HL-60 (cell line): ENCODE measurements around the gene CTNNA1.

ENCODE experiments used
- DNase-seq, 2 experiments: peaks; one replicate each; pipeline ENCODE4 v3.0.0-alpha.2; 2010 to 2020; ENCODE audit warnings: low read depth in 1 of 2, low spot score in 1 of 2
- H3K27ac ChIP-seq: fragments of 250-450 bp; sonication (Bioruptor Pico); replicated peaks from 2 replicates; pipeline ENCODE4 v1.5.1; 2020; ENCODE audit warnings: mild to moderate bottlenecking, moderate library complexity
- H3K27me3 ChIP-seq: fragments of 250-450 bp; sonication (Bioruptor Pico); 2 replicates; pipeline ENCODE4 v1.5.1; 2021; ENCODE audit warnings: mild to moderate bottlenecking, moderate library complexity; ENCODE audit not compliant: insufficient read depth, poor library complexity, severe bottlenecking
- H3K4me3 ChIP-seq: replicated peaks from 2 replicates; pipeline ENCODE4 v1.5.1; 2011; ENCODE audit warnings: mild to moderate bottlenecking, control low read depth, low read length; ENCODE audit not compliant: insufficient read depth
- GABPA ChIP-seq: IDR thresholded peaks from 2 replicates; pipeline ENCODE4 v1.6.1; 2012; ENCODE audit warnings: low read depth
- POLR2AphosphoS5 ChIP-seq: IDR thresholded peaks from 2 replicates; pipeline ENCODE4 v1.6.1; 2012; ENCODE audit warnings: low read depth
- SPI1 ChIP-seq: IDR thresholded peaks from 2 replicates; pipeline ENCODE4 v1.6.1; 2012; ENCODE audit warnings: low read depth, mild to moderate bottlenecking, borderline replicate concordance
- TF ChIP-seq, protein P1 (sequence below): IDR thresholded peaks from one replicate; pipeline ENCODE4 v1.5.1; 2011; ENCODE audit warnings: low read length, control low read depth, inconsistent platforms; ENCODE audit not compliant: insufficient read depth
- TF ChIP-seq, protein P2 (sequence below): IDR thresholded peaks from 2 replicates; pipeline ENCODE4 v1.6.1; 2012; ENCODE audit warnings: low read depth; ENCODE audit not compliant: insufficient replicate concordance

The CTNNA1 gene

DNA sequence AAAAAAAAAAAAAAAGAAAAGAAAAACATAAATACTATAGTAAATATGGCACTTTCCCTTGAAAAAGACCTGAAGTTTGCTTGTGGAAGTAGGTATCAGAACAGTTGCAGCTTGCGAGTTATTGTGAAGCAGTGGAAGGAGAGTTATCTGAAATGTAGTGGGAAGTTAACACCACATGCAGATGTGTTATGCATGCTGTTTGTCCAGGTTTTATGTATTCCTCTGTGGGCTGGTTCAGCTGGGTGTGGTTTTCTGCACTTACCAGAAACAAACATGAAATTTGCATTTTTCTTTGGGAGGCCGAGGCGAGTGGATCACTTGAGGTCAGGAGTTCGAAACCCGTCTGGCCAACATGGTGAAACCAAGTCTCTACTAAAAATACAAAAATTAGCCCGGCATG, 42.1 kb upstream of the CTNNA1 start:
- H3K27me3 ChIP-seq, result no peaks in the 10 kb centered on the region
- DNase-seq, result no peak
- H3K27ac ChIP-seq, result no peak overlapping the region
- no peak overlapping the region for H3K4me3 ChIP-seq
- TF ChIP-seq POLR2AphosphoS5, result no peak
- no peak for TF ChIP-seq SPI1
- no peak for TF ChIP-seq GABPA
- TF ChIP-seq, protein P1, sequence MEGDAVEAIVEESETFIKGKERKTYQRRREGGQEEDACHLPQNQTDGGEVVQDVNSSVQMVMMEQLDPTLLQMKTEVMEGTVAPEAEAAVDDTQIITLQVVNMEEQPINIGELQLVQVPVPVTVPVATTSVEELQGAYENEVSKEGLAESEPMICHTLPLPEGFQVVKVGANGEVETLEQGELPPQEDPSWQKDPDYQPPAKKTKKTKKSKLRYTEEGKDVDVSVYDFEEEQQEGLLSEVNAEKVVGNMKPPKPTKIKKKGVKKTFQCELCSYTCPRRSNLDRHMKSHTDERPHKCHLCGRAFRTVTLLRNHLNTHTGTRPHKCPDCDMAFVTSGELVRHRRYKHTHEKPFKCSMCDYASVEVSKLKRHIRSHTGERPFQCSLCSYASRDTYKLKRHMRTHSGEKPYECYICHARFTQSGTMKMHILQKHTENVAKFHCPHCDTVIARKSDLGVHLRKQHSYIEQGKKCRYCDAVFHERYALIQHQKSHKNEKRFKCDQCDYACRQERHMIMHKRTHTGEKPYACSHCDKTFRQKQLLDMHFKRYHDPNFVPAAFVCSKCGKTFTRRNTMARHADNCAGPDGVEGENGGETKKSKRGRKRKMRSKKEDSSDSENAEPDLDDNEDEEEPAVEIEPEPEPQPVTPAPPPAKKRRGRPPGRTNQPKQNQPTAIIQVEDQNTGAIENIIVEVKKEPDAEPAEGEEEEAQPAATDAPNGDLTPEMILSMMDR, result no peak
- TF ChIP-seq, protein P2, sequence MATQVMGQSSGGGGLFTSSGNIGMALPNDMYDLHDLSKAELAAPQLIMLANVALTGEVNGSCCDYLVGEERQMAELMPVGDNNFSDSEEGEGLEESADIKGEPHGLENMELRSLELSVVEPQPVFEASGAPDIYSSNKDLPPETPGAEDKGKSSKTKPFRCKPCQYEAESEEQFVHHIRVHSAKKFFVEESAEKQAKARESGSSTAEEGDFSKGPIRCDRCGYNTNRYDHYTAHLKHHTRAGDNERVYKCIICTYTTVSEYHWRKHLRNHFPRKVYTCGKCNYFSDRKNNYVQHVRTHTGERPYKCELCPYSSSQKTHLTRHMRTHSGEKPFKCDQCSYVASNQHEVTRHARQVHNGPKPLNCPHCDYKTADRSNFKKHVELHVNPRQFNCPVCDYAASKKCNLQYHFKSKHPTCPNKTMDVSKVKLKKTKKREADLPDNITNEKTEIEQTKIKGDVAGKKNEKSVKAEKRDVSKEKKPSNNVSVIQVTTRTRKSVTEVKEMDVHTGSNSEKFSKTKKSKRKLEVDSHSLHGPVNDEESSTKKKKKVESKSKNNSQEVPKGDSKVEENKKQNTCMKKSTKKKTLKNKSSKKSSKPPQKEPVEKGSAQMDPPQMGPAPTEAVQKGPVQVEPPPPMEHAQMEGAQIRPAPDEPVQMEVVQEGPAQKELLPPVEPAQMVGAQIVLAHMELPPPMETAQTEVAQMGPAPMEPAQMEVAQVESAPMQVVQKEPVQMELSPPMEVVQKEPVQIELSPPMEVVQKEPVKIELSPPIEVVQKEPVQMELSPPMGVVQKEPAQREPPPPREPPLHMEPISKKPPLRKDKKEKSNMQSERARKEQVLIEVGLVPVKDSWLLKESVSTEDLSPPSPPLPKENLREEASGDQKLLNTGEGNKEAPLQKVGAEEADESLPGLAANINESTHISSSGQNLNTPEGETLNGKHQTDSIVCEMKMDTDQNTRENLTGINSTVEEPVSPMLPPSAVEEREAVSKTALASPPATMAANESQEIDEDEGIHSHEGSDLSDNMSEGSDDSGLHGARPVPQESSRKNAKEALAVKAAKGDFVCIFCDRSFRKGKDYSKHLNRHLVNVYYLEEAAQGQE, result no peak

DNA sequence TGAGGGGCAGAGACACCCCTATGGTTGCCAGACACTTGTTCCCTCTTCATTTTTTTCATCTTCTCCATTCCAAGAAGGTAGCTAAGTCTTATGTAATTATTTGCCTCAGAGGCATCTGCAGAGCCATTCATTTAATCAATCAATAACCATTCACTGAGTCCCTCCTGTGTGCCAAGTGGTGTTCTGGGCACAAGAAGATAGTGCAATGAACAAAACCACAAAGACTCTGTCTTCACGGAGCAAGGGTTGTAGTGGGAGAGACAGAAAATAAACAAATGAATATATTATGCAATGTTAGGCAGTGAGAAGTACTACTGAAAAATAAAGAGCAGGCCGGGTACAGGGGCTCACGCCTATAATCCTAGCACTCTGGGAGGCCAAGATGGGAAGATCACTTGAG, 41.4 kb upstream of the CTNNA1 start:
- TF ChIP-seq, protein P1, result no peak
- TF ChIP-seq, protein P2, result no peak
- TF ChIP-seq POLR2AphosphoS5 (no peak), GABPA (no peak), SPI1 (no peak)
- H3K27me3 ChIP-seq, result no peaks in the 10 kb centered on the region
- H3K4me3 ChIP-seq, result no peak overlapping the region
- no peak for DNase-seq
- H3K27ac ChIP-seq, result no peak overlapping the region

DNA sequence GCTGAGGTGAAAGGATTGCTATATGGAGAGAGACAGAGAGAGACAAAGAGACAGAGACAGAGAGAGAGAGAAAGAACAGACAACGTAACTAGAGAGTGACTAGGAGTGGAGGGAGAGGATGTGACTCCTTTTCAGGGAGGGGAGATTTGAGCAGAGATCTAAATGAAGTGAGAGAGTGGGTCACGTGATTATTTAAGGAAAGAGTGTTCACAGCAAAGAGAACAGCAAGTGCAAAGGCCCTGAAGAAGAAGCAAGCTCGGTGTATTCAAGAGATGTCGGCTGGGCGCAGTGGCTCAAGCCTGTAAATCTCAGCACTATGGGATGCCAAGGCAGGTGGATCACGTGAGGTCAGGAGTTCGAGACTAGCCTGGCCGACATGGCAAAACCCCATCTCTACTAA, 40.9 kb upstream of the CTNNA1 start:
- DNase-seq, result no peak
- H3K27ac ChIP-seq, result no peak overlapping the region
- no peaks in the 10 kb centered on the region for H3K27me3 ChIP-seq
- H3K4me3 ChIP-seq, result no peak overlapping the region
- TF ChIP-seq GABPA (no peak), SPI1 (no peak), POLR2AphosphoS5 (no peak)
- TF ChIP-seq, protein P1, result no peak
- TF ChIP-seq, protein P2, result no peak
